Measurements from ENCODE around the gene ITPR2.

DNA sequence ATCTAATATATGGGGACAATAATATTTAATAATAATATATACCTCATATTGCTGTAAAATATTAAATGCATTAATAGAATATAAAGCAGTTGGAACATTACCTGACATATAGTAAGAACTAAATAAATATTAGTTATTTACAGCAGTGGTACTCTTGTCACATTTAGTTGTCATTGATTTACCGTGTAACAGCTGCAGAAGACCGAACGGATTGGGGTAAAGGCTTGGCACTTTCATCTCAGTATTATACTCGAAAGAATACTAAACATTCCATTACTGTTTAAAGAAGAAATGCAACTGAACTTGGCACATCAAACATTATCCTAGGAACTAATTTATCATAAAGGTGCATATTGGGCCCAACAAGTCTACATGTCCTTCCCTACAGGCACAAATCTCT is 61.1 kb downstream of the ITPR2 start:
- TF ChIP-seq, protein P1, sequence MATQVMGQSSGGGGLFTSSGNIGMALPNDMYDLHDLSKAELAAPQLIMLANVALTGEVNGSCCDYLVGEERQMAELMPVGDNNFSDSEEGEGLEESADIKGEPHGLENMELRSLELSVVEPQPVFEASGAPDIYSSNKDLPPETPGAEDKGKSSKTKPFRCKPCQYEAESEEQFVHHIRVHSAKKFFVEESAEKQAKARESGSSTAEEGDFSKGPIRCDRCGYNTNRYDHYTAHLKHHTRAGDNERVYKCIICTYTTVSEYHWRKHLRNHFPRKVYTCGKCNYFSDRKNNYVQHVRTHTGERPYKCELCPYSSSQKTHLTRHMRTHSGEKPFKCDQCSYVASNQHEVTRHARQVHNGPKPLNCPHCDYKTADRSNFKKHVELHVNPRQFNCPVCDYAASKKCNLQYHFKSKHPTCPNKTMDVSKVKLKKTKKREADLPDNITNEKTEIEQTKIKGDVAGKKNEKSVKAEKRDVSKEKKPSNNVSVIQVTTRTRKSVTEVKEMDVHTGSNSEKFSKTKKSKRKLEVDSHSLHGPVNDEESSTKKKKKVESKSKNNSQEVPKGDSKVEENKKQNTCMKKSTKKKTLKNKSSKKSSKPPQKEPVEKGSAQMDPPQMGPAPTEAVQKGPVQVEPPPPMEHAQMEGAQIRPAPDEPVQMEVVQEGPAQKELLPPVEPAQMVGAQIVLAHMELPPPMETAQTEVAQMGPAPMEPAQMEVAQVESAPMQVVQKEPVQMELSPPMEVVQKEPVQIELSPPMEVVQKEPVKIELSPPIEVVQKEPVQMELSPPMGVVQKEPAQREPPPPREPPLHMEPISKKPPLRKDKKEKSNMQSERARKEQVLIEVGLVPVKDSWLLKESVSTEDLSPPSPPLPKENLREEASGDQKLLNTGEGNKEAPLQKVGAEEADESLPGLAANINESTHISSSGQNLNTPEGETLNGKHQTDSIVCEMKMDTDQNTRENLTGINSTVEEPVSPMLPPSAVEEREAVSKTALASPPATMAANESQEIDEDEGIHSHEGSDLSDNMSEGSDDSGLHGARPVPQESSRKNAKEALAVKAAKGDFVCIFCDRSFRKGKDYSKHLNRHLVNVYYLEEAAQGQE (IDR thresholded peaks at IDR 0.05; ENCODE audit: insufficient replicate concordance, low read depth): no peak
- TF ChIP-seq, protein P2, sequence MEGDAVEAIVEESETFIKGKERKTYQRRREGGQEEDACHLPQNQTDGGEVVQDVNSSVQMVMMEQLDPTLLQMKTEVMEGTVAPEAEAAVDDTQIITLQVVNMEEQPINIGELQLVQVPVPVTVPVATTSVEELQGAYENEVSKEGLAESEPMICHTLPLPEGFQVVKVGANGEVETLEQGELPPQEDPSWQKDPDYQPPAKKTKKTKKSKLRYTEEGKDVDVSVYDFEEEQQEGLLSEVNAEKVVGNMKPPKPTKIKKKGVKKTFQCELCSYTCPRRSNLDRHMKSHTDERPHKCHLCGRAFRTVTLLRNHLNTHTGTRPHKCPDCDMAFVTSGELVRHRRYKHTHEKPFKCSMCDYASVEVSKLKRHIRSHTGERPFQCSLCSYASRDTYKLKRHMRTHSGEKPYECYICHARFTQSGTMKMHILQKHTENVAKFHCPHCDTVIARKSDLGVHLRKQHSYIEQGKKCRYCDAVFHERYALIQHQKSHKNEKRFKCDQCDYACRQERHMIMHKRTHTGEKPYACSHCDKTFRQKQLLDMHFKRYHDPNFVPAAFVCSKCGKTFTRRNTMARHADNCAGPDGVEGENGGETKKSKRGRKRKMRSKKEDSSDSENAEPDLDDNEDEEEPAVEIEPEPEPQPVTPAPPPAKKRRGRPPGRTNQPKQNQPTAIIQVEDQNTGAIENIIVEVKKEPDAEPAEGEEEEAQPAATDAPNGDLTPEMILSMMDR (IDR thresholded peaks at IDR 0.05; ENCODE audit: insufficient read depth, low read length): no peak
- no peak for TF ChIP-seq GABPA (IDR thresholded peaks at IDR 0.05; ENCODE audit: low read depth)

All from HL-60 (cell line).